Measurements from ENCODE around the gene RPS6KA6.

RPS6KA6 gene

DNA sequence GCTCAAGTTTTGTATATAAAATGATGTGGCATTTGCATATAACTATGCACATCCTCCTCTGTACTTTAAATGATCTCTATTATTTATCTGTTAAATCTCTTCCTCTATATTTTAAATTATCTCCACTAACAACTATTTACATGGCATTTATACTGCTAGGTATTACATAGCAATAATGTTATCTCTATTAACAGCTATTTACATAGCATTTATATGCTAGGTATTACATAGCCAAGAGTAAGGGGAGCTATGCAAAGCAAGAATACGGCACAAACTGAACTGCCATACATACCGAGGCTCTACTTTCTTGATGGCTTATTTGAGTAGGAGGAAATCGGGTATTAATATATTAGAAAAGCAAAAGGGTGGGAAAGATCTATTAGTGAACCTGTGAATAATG lies 12.7 kb downstream of the RPS6KA6 start:
- TF ChIP-seq, protein P1, sequence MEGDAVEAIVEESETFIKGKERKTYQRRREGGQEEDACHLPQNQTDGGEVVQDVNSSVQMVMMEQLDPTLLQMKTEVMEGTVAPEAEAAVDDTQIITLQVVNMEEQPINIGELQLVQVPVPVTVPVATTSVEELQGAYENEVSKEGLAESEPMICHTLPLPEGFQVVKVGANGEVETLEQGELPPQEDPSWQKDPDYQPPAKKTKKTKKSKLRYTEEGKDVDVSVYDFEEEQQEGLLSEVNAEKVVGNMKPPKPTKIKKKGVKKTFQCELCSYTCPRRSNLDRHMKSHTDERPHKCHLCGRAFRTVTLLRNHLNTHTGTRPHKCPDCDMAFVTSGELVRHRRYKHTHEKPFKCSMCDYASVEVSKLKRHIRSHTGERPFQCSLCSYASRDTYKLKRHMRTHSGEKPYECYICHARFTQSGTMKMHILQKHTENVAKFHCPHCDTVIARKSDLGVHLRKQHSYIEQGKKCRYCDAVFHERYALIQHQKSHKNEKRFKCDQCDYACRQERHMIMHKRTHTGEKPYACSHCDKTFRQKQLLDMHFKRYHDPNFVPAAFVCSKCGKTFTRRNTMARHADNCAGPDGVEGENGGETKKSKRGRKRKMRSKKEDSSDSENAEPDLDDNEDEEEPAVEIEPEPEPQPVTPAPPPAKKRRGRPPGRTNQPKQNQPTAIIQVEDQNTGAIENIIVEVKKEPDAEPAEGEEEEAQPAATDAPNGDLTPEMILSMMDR (IDR thresholded peaks at IDR 0.05) = no peak
- Mint-ChIP-seq H3K27ac (no peak overlapping the region), H3K36me3 (ENCODE audit: low read depth) (no peaks in the 10 kb centered on the region), H3K27me3 (ENCODE audit: low read depth, poor library complexity) (no peaks in the 10 kb centered on the region), H3K4me1 (no peaks in the 10 kb centered on the region), H3K9me3 (peaks cover 9% of the 10 kb centered on the region), H3K4me3 (no peak overlapping the region)
- DNase-seq = no peak

DNA sequence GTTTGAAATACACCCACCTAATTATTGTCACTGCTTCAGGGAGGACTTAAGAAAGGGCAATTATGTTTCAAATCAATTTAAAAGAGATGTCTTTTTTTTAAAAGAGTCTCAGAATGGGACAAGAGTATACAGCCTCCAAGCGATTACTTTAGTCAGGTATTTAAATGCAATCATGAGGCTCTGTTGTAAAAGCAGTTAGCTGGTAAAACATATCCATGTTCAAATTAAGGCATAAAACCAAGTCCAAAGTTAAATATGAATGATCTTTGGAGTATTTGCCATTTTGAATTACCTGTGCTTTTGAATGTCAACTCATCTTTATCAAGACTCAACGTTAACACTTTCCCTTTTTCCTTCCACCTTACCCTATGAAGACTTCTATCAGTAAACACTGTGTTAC lies 13.7 kb downstream of the RPS6KA6 start:
- no peak overlapping the region for H3K4me3 Mint-ChIP-seq
- no peak for DNase-seq
- TF ChIP-seq, protein P1 (IDR thresholded peaks at IDR 0.05) = no peak
- H3K27me3 Mint-ChIP-seq (ENCODE audit: low read depth, poor library complexity) = no peaks in the 10 kb centered on the region
- H3K9me3 Mint-ChIP-seq = peaks cover 12% of the 10 kb centered on the region
- no peaks in the 10 kb centered on the region for H3K36me3 Mint-ChIP-seq (ENCODE audit: low read depth)
- H3K27ac Mint-ChIP-seq = no peak overlapping the region
- no peaks in the 10 kb centered on the region for H3K4me1 Mint-ChIP-seq

DNA sequence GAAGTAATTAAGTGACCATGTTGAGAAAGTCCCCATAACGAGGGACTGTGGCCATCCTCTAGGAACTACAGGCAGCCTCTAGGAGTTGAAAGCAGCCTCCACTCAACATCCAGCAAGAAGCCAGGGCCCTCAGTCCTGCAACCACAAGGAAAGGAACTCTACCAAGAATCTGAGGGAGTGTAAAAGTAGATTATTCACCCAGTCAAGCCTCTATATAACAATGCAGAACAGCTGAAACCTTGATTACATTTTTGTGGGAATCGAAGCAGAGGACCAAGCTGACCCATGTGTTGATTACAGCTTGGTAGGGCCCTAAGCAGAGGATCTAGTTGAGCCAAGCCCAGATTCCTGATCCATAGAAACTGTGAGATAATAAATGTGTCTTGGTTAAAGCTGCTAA lies 17.1 kb downstream of the RPS6KA6 start:
- TF ChIP-seq, protein P1 (IDR thresholded peaks at IDR 0.05) = no peak
- no peaks in the 10 kb centered on the region for H3K36me3 Mint-ChIP-seq (ENCODE audit: low read depth)
- H3K27me3 Mint-ChIP-seq (ENCODE audit: low read depth, poor library complexity) = peaks cover 3% of the 10 kb centered on the region

DNA sequence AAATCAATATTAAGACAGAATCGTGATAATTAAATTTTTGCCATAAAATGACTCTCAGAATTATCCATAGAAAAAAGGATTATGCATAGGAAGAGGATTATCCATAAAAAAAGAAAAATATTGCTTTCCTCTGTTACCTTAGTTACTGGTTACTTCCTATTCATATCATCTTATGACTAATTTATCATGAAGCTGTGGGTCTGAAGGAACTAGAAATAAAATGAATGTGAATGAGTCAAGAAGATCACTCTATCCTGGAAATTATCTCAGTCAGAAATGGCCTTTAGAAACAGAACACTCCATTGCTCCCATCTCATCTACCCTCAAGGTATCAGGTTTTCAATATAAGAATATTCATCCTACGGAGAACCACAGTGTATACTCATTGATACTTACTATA lies 19.4 kb downstream of the RPS6KA6 start:
- no peak for DNase-seq
- TF ChIP-seq, protein P1 (IDR thresholded peaks at IDR 0.05) = no peak
- peaks cover 3% of the 10 kb centered on the region for H3K27me3 Mint-ChIP-seq (ENCODE audit: low read depth, poor library complexity)
- H3K27ac Mint-ChIP-seq = no peak overlapping the region
- peaks cover 4% of the 10 kb centered on the region for H3K36me3 Mint-ChIP-seq (ENCODE audit: low read depth)
- H3K9me3 Mint-ChIP-seq = peaks cover 23% of the 10 kb centered on the region
- H3K4me3 Mint-ChIP-seq = no peak overlapping the region
- H3K4me1 Mint-ChIP-seq = no peaks in the 10 kb centered on the region

More for the DNA sequence above, 17.1 kb downstream of the RPS6KA6 start:
- Mint-ChIP-seq H3K9me3 (peaks cover 20% of the 10 kb centered on the region), H3K27ac (no peak overlapping the region), H3K4me1 (no peaks in the 10 kb centered on the region), H3K4me3 (no peak overlapping the region)
- DNase-seq = no peak

DNA sequence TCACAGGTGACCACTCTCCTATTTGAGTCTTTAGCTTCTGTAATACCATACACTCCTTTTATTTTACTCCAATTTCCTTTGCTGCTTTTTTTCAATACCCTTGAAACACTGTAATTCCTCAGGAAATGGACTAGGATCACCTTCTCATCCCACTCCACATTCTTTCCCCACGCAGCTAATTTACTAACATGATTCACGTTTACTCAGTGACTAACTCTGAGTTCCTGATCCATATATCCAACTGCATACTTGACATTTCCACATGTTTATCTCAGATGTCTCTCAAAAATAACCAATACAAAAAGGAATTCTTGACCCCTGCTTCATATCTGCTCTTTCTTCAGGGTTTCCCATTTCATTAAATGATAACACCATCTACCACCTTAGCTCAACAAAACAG lies 19.9 kb downstream of the RPS6KA6 start:
- DNase-seq = no peak
- Mint-ChIP-seq H3K9me3 (peaks cover 23% of the 10 kb centered on the region), H3K27me3 (ENCODE audit: low read depth, poor library complexity) (peaks cover 3% of the 10 kb centered on the region), H3K36me3 (ENCODE audit: low read depth) (peaks cover 4% of the 10 kb centered on the region), H3K4me1 (no peaks in the 10 kb centered on the region), H3K27ac (no peak overlapping the region), H3K4me3 (no peak overlapping the region)
- TF ChIP-seq, protein P1 (IDR thresholded peaks at IDR 0.05) = no peak

- peaks cover 3% of the 10 kb centered on the region for H3K27me3 Mint-ChIP-seq (ENCODE audit: low read depth, poor library complexity)
- peaks cover 17% of the 10 kb centered on the region for H3K9me3 Mint-ChIP-seq
- TF ChIP-seq, protein P1 (IDR thresholded peaks at IDR 0.05) = no peak
- DNase-seq = no peak
- no peak overlapping the region for H3K27ac Mint-ChIP-seq
- H3K4me3 Mint-ChIP-seq = no peak overlapping the region
- no peaks in the 10 kb centered on the region for H3K4me1 Mint-ChIP-seq
- H3K36me3 Mint-ChIP-seq (ENCODE audit: low read depth) = peaks cover 4% of the 10 kb centered on the region
These were observed 22.3 kb downstream of the RPS6KA6 start for GRCh38 chrX:84165711-84166110.

Measured in nephron progenitor cell (in vitro differentiated cells).